GM23338 (cell line): ENCODE measurements around the gene OR5K3. TPM values are rescaled to one million over a fixed set of nuclear protein-coding genes. Genes with fewer than 3 reads are reported as not detected.

Experiments used
- ATAC-seq: fragments of 200-7000 bp; cut with Tn5 transposase; 3 replicates; pipeline ENCODE4 v1.9.1; 2020
- DNase-seq: peaks from one replicate; pipeline ENCODE4 v3.0.0-alpha.2; 2015; ENCODE audit warnings: low spot score
- H2AFZ ChIP-seq: fragments of 200-600 bp; sonication (generic); 2 replicates; pipeline ENCODE4 v1.8.0; 2016; ENCODE audit warnings: antibody characterized with exemption, mild to moderate bottlenecking, moderate library complexity
- H3F3A ChIP-seq: fragments of 200-600 bp; sonication (generic); replicated peaks from 2 replicates; pipeline ENCODE4 v1.8.0; 2017; ENCODE audit warnings: antibody characterized with exemption, mixed run types, low read depth
- H3K27ac ChIP-seq: fragments of 200-600 bp; sonication (generic); 2 replicates; pipeline ENCODE4 v1.6.1; 2016; ENCODE audit warnings: low read depth
- H3K27me3 ChIP-seq: fragments of 200-600 bp; sonication (generic); 2 replicates; pipeline ENCODE4 v1.8.0; 2016; ENCODE audit warnings: mild to moderate bottlenecking, mixed run types, moderate library complexity; ENCODE audit not compliant: insufficient read depth
- H3K36me3 ChIP-seq: fragments of 200-600 bp; sonication (generic); 2 replicates; pipeline ENCODE4 v1.8.0; 2016; ENCODE audit warnings: mild to moderate bottlenecking; ENCODE audit not compliant: insufficient read depth
- H3K4me1 ChIP-seq: fragments of 200-600 bp; sonication (generic); 2 replicates; pipeline ENCODE4 v1.8.0; 2016; ENCODE audit warnings: mild to moderate bottlenecking, moderate library complexity; ENCODE audit not compliant: insufficient read depth
- H3K4me2 ChIP-seq: fragments of 200-600 bp; sonication (generic); 2 replicates; pipeline ENCODE4 v1.7.1; 2017; ENCODE audit warnings: mixed run types
- H3K4me3 ChIP-seq: fragments of 200-600 bp; sonication (generic); 2 replicates; pipeline ENCODE4 v1.6.1; 2016; ENCODE audit warnings: mixed run types
- H3K79me2 ChIP-seq: fragments of 200-600 bp; sonication (generic); replicated peaks from 2 replicates; pipeline ENCODE4 v1.8.0; 2017; ENCODE audit warnings: mild to moderate bottlenecking; ENCODE audit not compliant: insufficient read depth
- H3K9me2 ChIP-seq: fragments of 200-600 bp; sonication (generic); 2 replicates; pipeline ENCODE4 v1.8.0; 2017; ENCODE audit not compliant: insufficient read depth
- H4K20me1 ChIP-seq: fragments of 200-600 bp; sonication (generic); replicated peaks from 2 replicates; pipeline ENCODE4 v1.8.0; 2017; ENCODE audit warnings: mild to moderate bottlenecking; ENCODE audit not compliant: insufficient read depth
- H3K27ac Mint-ChIP-seq: 2 replicates; pipeline ENCODE4 v1.8.0; 2020; ENCODE audit warnings: inconsistent platforms, mild to moderate bottlenecking, moderate library complexity, mixed read lengths
- H3K27me3 Mint-ChIP-seq: 3 replicates; pipeline ENCODE4 v1.8.0; 2022; ENCODE audit warnings: low read depth, mild to moderate bottlenecking, moderate library complexity, mixed read lengths, inconsistent platforms; ENCODE audit not compliant: insufficient read depth, poor library complexity
- H3K36me3 Mint-ChIP-seq: 3 replicates; pipeline ENCODE4 v1.8.0; 2021; ENCODE audit warnings: low read depth, mild to moderate bottlenecking, inconsistent platforms, moderate library complexity, mixed read lengths
- H3K4me1 Mint-ChIP-seq: 3 replicates; pipeline ENCODE4 v1.8.0; 2020; ENCODE audit warnings: mild to moderate bottlenecking, inconsistent platforms, mixed read lengths
- H3K4me3 Mint-ChIP-seq: 3 replicates; pipeline ENCODE4 v1.8.0; 2021; ENCODE audit warnings: moderate library complexity, mild to moderate bottlenecking, inconsistent platforms, mixed read lengths
- H3K9me3 Mint-ChIP-seq: 3 replicates; pipeline ENCODE4 v1.8.0; 2020; ENCODE audit warnings: moderate library complexity, mild to moderate bottlenecking, inconsistent platforms, mixed read lengths
- CREB1 ChIP-seq: fragments of 250-450 bp; sonication (Bioruptor Pico); IDR thresholded peaks from 2 replicates; pipeline ENCODE4 v1.5.0; 2020; ENCODE audit warnings: low read depth, mild to moderate bottlenecking, moderate library complexity
- ETS1 ChIP-seq: IDR thresholded peaks from 2 replicates; pipeline ENCODE4 v1.6.1; 2016; ENCODE audit warnings: antibody characterized with exemption
- EZH2 ChIP-seq: fragments of 200-600 bp; sonication (generic); IDR thresholded peaks from one replicate; pipeline ENCODE4 v1.8.0; 2017; ENCODE audit warnings: antibody characterized with exemption, mild to moderate bottlenecking, low read depth; ENCODE audit not compliant: unreplicated experiment
- EZH2phosphoT487 ChIP-seq: fragments of 200-600 bp; sonication (generic); IDR thresholded peaks from one replicate; pipeline ENCODE4 v1.8.1; 2018; ENCODE audit warnings: antibody characterized with exemption; ENCODE audit not compliant: unreplicated experiment
- JUNB ChIP-seq: IDR thresholded peaks from one replicate; pipeline ENCODE4 v1.6.1; 2016; ENCODE audit warnings: antibody characterized with exemption; ENCODE audit not compliant: unreplicated experiment
- NANOG ChIP-seq: IDR thresholded peaks from 2 replicates; pipeline ENCODE4 v1.6.1; 2016; ENCODE audit warnings: antibody characterized with exemption, borderline replicate concordance
- POLR2AphosphoS5 ChIP-seq: IDR thresholded peaks from 2 replicates; pipeline ENCODE4 v1.6.1; 2016; ENCODE audit warnings: antibody characterized with exemption, low read depth
- REST ChIP-seq: IDR thresholded peaks from one replicate; pipeline ENCODE4 v1.6.1; 2018; ENCODE audit warnings: antibody characterized with exemption; ENCODE audit not compliant: unreplicated experiment
- STAT1 ChIP-seq: IDR thresholded peaks from one replicate; pipeline ENCODE4 v1.6.1; 2016; ENCODE audit warnings: antibody characterized with exemption; ENCODE audit not compliant: unreplicated experiment
- ZNF114 ChIP-seq: fragments of 250-450 bp; sonication (Bioruptor Pico); IDR thresholded peaks from 2 replicates; pipeline ENCODE4 v1.5.0; 2020; ENCODE audit warnings: mild to moderate bottlenecking, moderate library complexity
- ZNF331 ChIP-seq: fragments of 250-450 bp; sonication (Bioruptor Pico); IDR thresholded peaks from 2 replicates; pipeline ENCODE4 v1.5.0; 2020; ENCODE audit warnings: low read depth, mild to moderate bottlenecking, moderate library complexity
- polyA plus RNA-seq: library from polyadenylated mRNA; unstranded; fragments of >200 nt; fragmentation: Nextera tagmentation; extraction: Ambion mirVana; gene quantifications from 2 replicates; pipeline ENCODE4 v1.2.1, GENCODE V29; 2016
- total RNA-seq: library from RNA; depleted of rRNA; stranded (reverse); fragments of >200 nt; shearing (Covaris generic); gene quantifications from 2 replicates; pipeline ENCODE4 v1.2.3, GENCODE V29; 2014
- TF ChIP-seq, protein P1 (sequence below): fragments of 250-450 bp; sonication (Bioruptor Pico); IDR thresholded peaks from 2 replicates; pipeline ENCODE4 v1.5.0; 2020; ENCODE audit warnings: mild to moderate bottlenecking, moderate library complexity

The OR5K3 gene
- total and polyA plus RNA-seq, 2 experiments from 2014 or later = not detected

DNA sequence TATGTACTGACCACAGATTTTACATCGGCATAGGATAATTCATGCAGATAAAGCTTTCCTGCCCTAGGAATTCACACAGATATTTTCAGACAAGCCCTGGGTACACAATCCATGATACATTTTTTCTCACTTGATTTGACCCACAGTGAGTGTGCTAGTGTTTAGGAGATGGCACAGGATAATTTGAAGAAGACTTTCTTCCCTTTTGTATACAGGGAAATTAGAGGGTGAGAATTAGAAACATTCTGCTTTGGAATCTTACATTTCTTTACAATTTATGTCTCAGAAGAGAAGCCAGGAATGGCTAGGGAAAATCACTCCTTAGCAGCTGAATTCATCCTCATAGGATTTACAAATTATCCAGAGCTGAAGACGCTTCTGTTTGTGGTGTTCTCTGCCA lies 36.9 kb upstream of the OR5K3 start, which contains the start of gene OR5K4:
OR5K4 (plus strand) TSS at position 301 of the 400 bp plus-strand sequence; CDS start at position 301, 0 bp downstream.
- Histone ChIP-seq H3K27me3 (no peaks in the 10 kb centered on the region), H3K4me2 (no peak within 1 kb of the TSS), H3F3A (no peaks in the 10 kb centered on the region), H3K36me3 (no peaks in the 10 kb centered on the region), H3K79me2 (no peaks in the 10 kb centered on the region), H3K4me3 (no peak within 1 kb of the TSS), H3K4me1 (0 out of 2 replicates have a peak, but pooled peaks cover 4% of the 10 kb centered on the region), H3K27ac (no peak within 1 kb of the TSS), H2AFZ (no peak within 1 kb of the TSS), H3K9me2 (no peaks in the 10 kb centered on the region), H4K20me1 (no peaks in the 10 kb centered on the region)
- Mint-ChIP-seq H3K4me3 (no peak within 1 kb of the TSS), H3K9me3 (peaks cover 4% of the 10 kb centered on the region), H3K36me3 (no peaks in the 10 kb centered on the region), H3K27ac (no peak within 1 kb of the TSS), H3K4me1 (no peaks in the 10 kb centered on the region), H3K27me3 (no peaks in the 10 kb centered on the region)
- DNase-seq = no peak
- no peak for ATAC-seq
- TF ChIP-seq STAT1 (no peak), POLR2AphosphoS5 (no peak), REST (no peak), NANOG (no peak), JUNB (no peak), ZNF331 (CRISPR knock-in tag) (no peak), ETS1 (no peak), CREB1 (CRISPR knock-in tag) (no peak), ZNF114 (CRISPR knock-in tag) (no peak), EZH2phosphoT487 (no peak), EZH2 (no peak)
- TF ChIP-seq, protein P1, sequence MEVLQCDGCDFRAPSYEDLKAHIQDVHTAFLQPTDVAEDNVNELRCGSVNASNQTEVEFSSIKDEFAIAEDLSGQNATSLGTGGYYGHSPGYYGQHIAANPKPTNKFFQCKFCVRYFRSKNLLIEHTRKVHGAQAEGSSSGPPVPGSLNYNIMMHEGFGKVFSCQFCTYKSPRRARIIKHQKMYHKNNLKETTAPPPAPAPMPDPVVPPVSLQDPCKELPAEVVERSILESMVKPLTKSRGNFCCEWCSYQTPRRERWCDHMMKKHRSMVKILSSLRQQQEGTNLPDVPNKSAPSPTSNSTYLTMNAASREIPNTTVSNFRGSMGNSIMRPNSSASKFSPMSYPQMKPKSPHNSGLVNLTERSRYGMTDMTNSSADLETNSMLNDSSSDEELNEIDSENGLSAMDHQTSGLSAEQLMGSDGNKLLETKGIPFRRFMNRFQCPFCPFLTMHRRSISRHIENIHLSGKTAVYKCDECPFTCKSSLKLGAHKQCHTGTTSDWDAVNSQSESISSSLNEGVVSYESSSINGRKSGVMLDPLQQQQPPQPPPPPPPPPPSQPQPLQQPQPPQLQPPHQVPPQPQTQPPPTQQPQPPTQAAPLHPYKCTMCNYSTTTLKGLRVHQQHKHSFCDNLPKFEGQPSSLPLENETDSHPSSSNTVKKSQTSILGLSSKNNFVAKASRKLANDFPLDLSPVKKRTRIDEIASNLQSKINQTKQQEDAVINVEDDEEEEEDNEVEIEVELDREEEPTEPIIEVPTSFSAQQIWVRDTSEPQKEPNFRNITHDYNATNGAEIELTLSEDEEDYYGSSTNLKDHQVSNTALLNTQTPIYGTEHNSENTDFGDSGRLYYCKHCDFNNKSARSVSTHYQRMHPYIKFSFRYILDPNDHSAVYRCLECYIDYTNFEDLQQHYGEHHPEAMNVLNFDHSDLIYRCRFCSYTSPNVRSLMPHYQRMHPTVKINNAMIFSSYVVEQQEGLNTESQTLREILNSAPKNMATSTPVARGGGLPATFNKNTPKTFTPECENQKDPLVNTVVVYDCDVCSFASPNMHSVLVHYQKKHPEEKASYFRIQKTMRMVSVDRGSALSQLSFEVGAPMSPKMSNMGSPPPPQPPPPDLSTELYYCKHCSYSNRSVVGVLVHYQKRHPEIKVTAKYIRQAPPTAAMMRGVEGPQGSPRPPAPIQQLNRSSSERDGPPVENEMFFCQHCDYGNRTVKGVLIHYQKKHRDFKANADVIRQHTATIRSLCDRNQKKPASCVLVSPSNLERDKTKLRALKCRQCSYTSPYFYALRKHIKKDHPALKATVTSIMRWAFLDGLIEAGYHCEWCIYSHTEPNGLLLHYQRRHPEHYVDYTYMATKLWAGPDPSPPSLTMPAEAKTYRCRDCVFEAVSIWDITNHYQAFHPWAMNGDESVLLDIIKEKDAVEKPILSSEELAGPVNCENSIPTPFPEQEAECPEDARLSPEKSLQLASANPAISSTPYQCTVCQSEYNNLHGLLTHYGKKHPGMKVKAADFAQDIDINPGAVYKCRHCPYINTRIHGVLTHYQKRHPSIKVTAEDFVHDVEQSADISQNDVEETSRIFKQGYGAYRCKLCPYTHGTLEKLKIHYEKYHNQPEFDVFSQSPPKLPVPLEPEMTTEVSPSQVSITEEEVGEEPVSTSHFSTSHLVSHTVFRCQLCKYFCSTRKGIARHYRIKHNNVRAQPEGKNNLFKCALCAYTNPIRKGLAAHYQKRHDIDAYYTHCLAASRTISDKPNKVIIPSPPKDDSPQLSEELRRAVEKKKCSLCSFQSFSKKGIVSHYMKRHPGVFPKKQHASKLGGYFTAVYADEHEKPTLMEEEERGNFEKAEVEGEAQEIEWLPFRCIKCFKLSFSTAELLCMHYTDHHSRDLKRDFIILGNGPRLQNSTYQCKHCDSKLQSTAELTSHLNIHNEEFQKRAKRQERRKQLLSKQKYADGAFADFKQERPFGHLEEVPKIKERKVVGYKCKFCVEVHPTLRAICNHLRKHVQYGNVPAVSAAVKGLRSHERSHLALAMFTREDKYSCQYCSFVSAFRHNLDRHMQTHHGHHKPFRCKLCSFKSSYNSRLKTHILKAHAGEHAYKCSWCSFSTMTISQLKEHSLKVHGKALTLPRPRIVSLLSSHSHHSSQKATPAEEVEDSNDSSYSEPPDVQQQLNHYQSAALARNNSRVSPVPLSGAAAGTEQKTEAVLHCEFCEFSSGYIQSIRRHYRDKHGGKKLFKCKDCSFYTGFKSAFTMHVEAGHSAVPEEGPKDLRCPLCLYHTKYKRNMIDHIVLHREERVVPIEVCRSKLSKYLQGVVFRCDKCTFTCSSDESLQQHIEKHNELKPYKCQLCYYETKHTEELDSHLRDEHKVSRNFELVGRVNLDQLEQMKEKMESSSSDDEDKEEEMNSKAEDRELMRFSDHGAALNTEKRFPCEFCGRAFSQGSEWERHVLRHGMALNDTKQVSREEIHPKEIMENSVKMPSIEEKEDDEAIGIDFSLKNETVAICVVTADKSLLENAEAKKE (CRISPR knock-in tag) = no peak
